Mesenchymal stem cell (in vitro differentiated cells and primary cell): ENCODE data around the gene COQ9.

Experiments
- DNase-seq: peaks from one replicate; pipeline ENCODE4 v3.0.0-alpha.2; 2013
- H2AFZ ChIP-seq: one replicate; pipeline ENCODE4 v1.6.1; 2013; ENCODE audit warnings: low read depth, mild to moderate bottlenecking, control low read depth, inconsistent platforms, low read length, moderate library complexity
- H2AK5ac ChIP-seq: 2 replicates; pipeline ENCODE4 v1.6.1; 2013; ENCODE audit warnings: low read length, moderate library complexity, mild to moderate bottlenecking, inconsistent platforms; ENCODE audit not compliant: severe bottlenecking
- H2BK120ac ChIP-seq: one replicate; pipeline ENCODE4 v1.6.1; 2013; ENCODE audit warnings: low read depth, mild to moderate bottlenecking, inconsistent platforms, low read length, moderate library complexity
- H2BK12ac ChIP-seq, 2 experiments: one replicate each; pipeline ENCODE4 v1.6.1; 2013; ENCODE audit warnings: inconsistent platforms in 2 of 2, low read length in 2 of 2, mild to moderate bottlenecking in 2 of 2, moderate library complexity in 2 of 2, control low read depth in 1 of 2
- H2BK15ac ChIP-seq: one replicate; pipeline ENCODE4 v1.6.1; 2013; ENCODE audit warnings: mild to moderate bottlenecking, low read depth, inconsistent platforms; ENCODE audit not compliant: poor library complexity, severe bottlenecking
- H2BK5ac ChIP-seq: 2 replicates; pipeline ENCODE4 v1.6.1; 2013; ENCODE audit warnings: low read depth, mild to moderate bottlenecking, low read length, control low read depth, inconsistent platforms; ENCODE audit not compliant: poor library complexity, severe bottlenecking
- H3K14ac ChIP-seq, 2 experiments: one replicate each; pipeline ENCODE4 v1.6.1; 2013; ENCODE audit warnings: inconsistent platforms in 2 of 2, low read length in 2 of 2, control low read depth in 1 of 2, mild to moderate bottlenecking in 1 of 2, moderate library complexity in 1 of 2
- H3K18ac ChIP-seq, 2 experiments: one replicate each; pipeline ENCODE4 v1.6.1; 2013; ENCODE audit warnings: inconsistent platforms in 2 of 2, low read length in 2 of 2, control low read depth in 1 of 2, low read depth in 1 of 2, mild to moderate bottlenecking in 1 of 2
- H3K23ac ChIP-seq, 2 experiments: one replicate each; pipeline ENCODE4 v1.6.1; 2013; ENCODE audit warnings: inconsistent platforms in 2 of 2, low read length in 2 of 2, mild to moderate bottlenecking in 2 of 2, moderate library complexity in 2 of 2, control low read depth in 1 of 2
- H3K27ac ChIP-seq: 2 replicates; pipeline ENCODE4 v1.5.1; 2013; ENCODE audit warnings: mild to moderate bottlenecking, moderate library complexity, low read length, control low read depth, inconsistent platforms; ENCODE audit not compliant: poor library complexity, severe bottlenecking
- H3K27me3 ChIP-seq, 2 experiments: 2 replicates each; pipeline versions ENCODE4 v1.6.1 to v1.7.0; 2013; ENCODE audit warnings: low read length in 2 of 2, mild to moderate bottlenecking in 2 of 2, moderate library complexity in 2 of 2, control low read depth in 1 of 2, inconsistent platforms in 1 of 2; ENCODE audit not compliant: control insufficient read depth in 1 of 2, insufficient read depth in 1 of 2
- H3K36me3 ChIP-seq, 2 experiments: 2 replicates each; pipeline versions ENCODE4 v1.6.1 to v1.7.0; 2013; ENCODE audit warnings: low read length in 2 of 2, control low read depth in 1 of 2, inconsistent platforms in 1 of 2, low read depth in 1 of 2, mild to moderate bottlenecking in 1 of 2; ENCODE audit not compliant: insufficient read depth in 2 of 2, control insufficient read depth in 1 of 2
- H3K4ac ChIP-seq, 2 experiments: one replicate each; pipeline ENCODE4 v1.6.1; 2013; ENCODE audit warnings: inconsistent platforms in 2 of 2, low read length in 2 of 2, mild to moderate bottlenecking in 2 of 2, moderate library complexity in 2 of 2, control low read depth in 1 of 2, low read depth in 1 of 2
- H3K4me1 ChIP-seq: 2 replicates; pipeline ENCODE4 v1.6.1; 2013; ENCODE audit warnings: low read depth, low read length, control low read depth; ENCODE audit not compliant: control insufficient read depth, insufficient read depth
- H3K4me2 ChIP-seq: 2 replicates; pipeline ENCODE4 v1.6.1; 2013; ENCODE audit warnings: low read length, mild to moderate bottlenecking, inconsistent platforms; ENCODE audit not compliant: poor library complexity, severe bottlenecking
- H3K4me3 ChIP-seq, 2 experiments: 2 replicates each; pipeline versions ENCODE4 v1.5.1 to v1.7.0; 2013; ENCODE audit warnings: low read length in 2 of 2, mild to moderate bottlenecking in 2 of 2, control low read depth in 1 of 2, low read depth in 1 of 2; ENCODE audit not compliant: insufficient read depth in 1 of 2
- H3K79me1 ChIP-seq: replicated peaks from 2 replicates; pipeline ENCODE4 v1.6.1; 2013; ENCODE audit warnings: mild to moderate bottlenecking, control low read depth, low read length, inconsistent platforms; ENCODE audit not compliant: poor library complexity, severe bottlenecking
- H3K9ac ChIP-seq: 2 replicates; pipeline ENCODE4 v1.7.0; 2013; ENCODE audit warnings: mild to moderate bottlenecking, low read length, moderate library complexity
- H3K9me3 ChIP-seq: 2 replicates; pipeline ENCODE4 v1.7.0; 2013; ENCODE audit warnings: mild to moderate bottlenecking, low read length; ENCODE audit not compliant: control insufficient read depth
- H4K8ac ChIP-seq: one replicate; pipeline ENCODE4 v1.6.1; 2013; ENCODE audit warnings: inconsistent platforms, mild to moderate bottlenecking, low read length, moderate library complexity
- H4K91ac ChIP-seq: one replicate; pipeline ENCODE4 v1.6.1; 2013; ENCODE audit warnings: mild to moderate bottlenecking, low read length, inconsistent platforms
- WGBS: methylation state at CpG from one replicate; pipeline ENCODE4 v1.1.7; 2013; ENCODE audit warnings: mixed read lengths; 5-methylcytosine and 5-hydroxymethylcytosine counted together

Gene COQ9

GRCh38 chr16:57422026-57422944 is 25.0 kb upstream of the COQ9 start:
- peak overlapping the region; percentile 69 for H4K8ac ChIP-seq
- H3K79me1 ChIP-seq = no peaks in the 10 kb centered on the region
- peaks cover 5% of the 10 kb centered on the region for H3K4me1 ChIP-seq
- no peak overlapping the region for H3K14ac ChIP-seq
- no peak overlapping the region for H2AFZ ChIP-seq
- H4K91ac ChIP-seq = no peak overlapping the region
- H2BK12ac ChIP-seq = no peak overlapping the region
- no peak overlapping the region for H3K23ac ChIP-seq
- H3K9ac ChIP-seq = peak overlapping the region; percentile 17
- H2AK5ac ChIP-seq = no peak overlapping the region
- H3K36me3 ChIP-seq = peaks cover 9 to 10% of the 10 kb centered on the region in 2 experiments
- no peak overlapping the region for H3K4me2 ChIP-seq
- no peak overlapping the region for H2BK120ac ChIP-seq
- WGBS = 61% methylated on average over 8 of the region's 10 CpGs
- H3K9me3 ChIP-seq = no peaks in the 10 kb centered on the region
- no peaks in the 10 kb centered on the region for H3K27me3 ChIP-seq
- H3K4me3 ChIP-seq = no peak overlapping the region
- H3K27ac ChIP-seq = no peak overlapping the region
- H2BK15ac ChIP-seq = no peak overlapping the region
- peak; percentile 67 for DNase-seq
- H3K4ac ChIP-seq = no peak overlapping the region
- no peak overlapping the region for H3K18ac ChIP-seq
- no peak overlapping the region for H2BK5ac ChIP-seq

- 100% methylated on average over 2 of the region's 2 CpGs for WGBS
- H2AK5ac ChIP-seq = no peak overlapping the region
- H2BK5ac ChIP-seq = no peak overlapping the region
- no peak overlapping the region for H4K91ac ChIP-seq
- H4K8ac ChIP-seq = no peak overlapping the region
- H3K27ac ChIP-seq = no peak overlapping the region
- no peak overlapping the region for H3K4me3 ChIP-seq
- H3K27me3 ChIP-seq = no peaks in the 10 kb centered on the region
- no peak overlapping the region for H2BK15ac ChIP-seq
- peaks cover 14 to 18% of the 10 kb centered on the region in 2 experiments for H3K36me3 ChIP-seq
- H3K23ac ChIP-seq = no peak overlapping the region
- no peak for DNase-seq
- H2BK12ac ChIP-seq = no peak overlapping the region
- H3K79me1 ChIP-seq = no peaks in the 10 kb centered on the region
- no peak overlapping the region for H3K14ac ChIP-seq
- peaks cover 3% of the 10 kb centered on the region for H3K4me1 ChIP-seq
- no peak overlapping the region for H2BK120ac ChIP-seq
- H3K4me2 ChIP-seq = no peak overlapping the region
- H3K4ac ChIP-seq = no peak overlapping the region
- H3K9ac ChIP-seq = no peak overlapping the region
- no peak overlapping the region for H3K18ac ChIP-seq
- no peaks in the 10 kb centered on the region for H3K9me3 ChIP-seq
- no peak overlapping the region for H2AFZ ChIP-seq
Observed at GRCh38 chr16:57423152-57423551, 24.1 kb upstream of the COQ9 start.

- DNase-seq = no peak
- H3K27ac ChIP-seq = no peak overlapping the region
- H3K18ac ChIP-seq = no peak overlapping the region
- H3K4me1 ChIP-seq = no peaks in the 10 kb centered on the region
- no peak overlapping the region for H3K9ac ChIP-seq
- H4K8ac ChIP-seq = no peak overlapping the region
- H3K27me3 ChIP-seq = no peaks in the 10 kb centered on the region
- H3K4me2 ChIP-seq = no peak overlapping the region
- no peak overlapping the region for H2AK5ac ChIP-seq
- H3K14ac ChIP-seq = no peak overlapping the region
- no peak overlapping the region for H2BK12ac ChIP-seq
- H2BK5ac ChIP-seq = no peak overlapping the region
- H3K4ac ChIP-seq = no peak overlapping the region
- no peaks in the 10 kb centered on the region for H3K9me3 ChIP-seq
- WGBS = 94% methylated on average over 3 of the region's 3 CpGs
- H3K36me3 ChIP-seq = peaks cover 24 to 29% of the 10 kb centered on the region in 2 experiments
- H2BK120ac ChIP-seq = no peak overlapping the region
- H3K4me3 ChIP-seq = no peak overlapping the region
- H3K79me1 ChIP-seq = no peaks in the 10 kb centered on the region
- H3K23ac ChIP-seq = no peak overlapping the region
- no peak overlapping the region for H2AFZ ChIP-seq
- H2BK15ac ChIP-seq = no peak overlapping the region
- H4K91ac ChIP-seq = no peak overlapping the region
Observed at GRCh38 chr16:57424583-57424982, 22.7 kb upstream of the COQ9 start.

- H3K4me3 ChIP-seq = no peak overlapping the region
- no peak overlapping the region for H3K18ac ChIP-seq
- WGBS = 97% methylated on average over 7 of the region's 7 CpGs
Observed at GRCh38 chr16:57426356-57426755, 20.9 kb upstream of the COQ9 start.

More at GRCh38 chr16:57426356-57426755, 20.9 kb upstream of the COQ9 start:
- Histone ChIP-seq H4K91ac (no peak overlapping the region), H3K14ac (no peak overlapping the region), H3K4ac (no peak overlapping the region), H2BK5ac (no peak overlapping the region), H2AK5ac (no peak overlapping the region), H3K9ac (no peak overlapping the region), H3K36me3 (peaks cover 41 to 46% of the 10 kb centered on the region in 2 experiments), H3K9me3 (no peaks in the 10 kb centered on the region), H3K23ac (no peak overlapping the region), H3K4me2 (no peak overlapping the region), H4K8ac (no peak overlapping the region), H2BK12ac (no peak overlapping the region), H2BK15ac (no peak overlapping the region), H2AFZ (no peak overlapping the region), H3K27me3 (no peaks in the 10 kb centered on the region), H3K79me1 (peaks cover 2% of the 10 kb centered on the region), H3K4me1 (no peaks in the 10 kb centered on the region), H3K27ac (no peak overlapping the region), H2BK120ac (no peak overlapping the region)
- no peak for DNase-seq
